Cardiac fibroblast (primary cell): Measurements from ENCODE around the gene SCNN1A.
A peak's percentile ranks its signal among the peaks of the same experiment; 100 is the strongest.

Source experiments
- DNase-seq, 2 donors: peaks; one replicate each; pipeline versions ENCODE4 v3.0.0 to v3.0.0-alpha.2; 2010; ENCODE audit warnings: low read depth in 2 of 2
- H3K4me3 ChIP-seq, 2 donors: replicated peaks in 1 of 2; 1 replicate in 1 of 2; 2 replicates in 1 of 2; pipeline ENCODE4 v1.5.1; 2011; ENCODE audit warnings: low read depth in 2 of 2, low read length in 2 of 2, mild to moderate bottlenecking in 2 of 2, moderate library complexity in 1 of 2
- TF ChIP-seq, protein P1 (sequence below): IDR thresholded peaks from one replicate; pipeline ENCODE4 v1.5.1; 2011; ENCODE audit warnings: low read depth, mild to moderate bottlenecking, low read length, inconsistent platforms

Gene SCNN1A

DNA sequence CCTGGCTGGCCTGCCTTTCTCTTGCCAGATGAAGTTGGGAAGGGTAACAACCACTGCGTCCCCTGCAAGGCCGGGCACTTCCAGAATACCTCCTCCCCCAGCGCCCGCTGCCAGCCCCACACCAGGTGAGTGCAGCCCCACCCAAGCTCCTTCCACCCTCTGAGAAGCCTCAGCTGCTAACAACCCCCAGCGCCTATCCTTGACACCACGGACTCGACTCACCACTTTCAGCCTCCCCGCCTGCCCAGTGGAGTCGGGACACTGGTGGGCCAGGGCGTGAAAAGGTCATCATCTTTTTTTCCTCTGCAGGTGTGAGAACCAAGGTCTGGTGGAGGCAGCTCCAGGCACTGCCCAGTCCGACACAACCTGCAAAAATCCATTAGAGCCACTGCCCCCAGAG lies 10.7 kb upstream of the SCNN1A start:
- H3K4me3 ChIP-seq = peak overlapping the region in 1 of 2 donors; percentile 11
- TF ChIP-seq, protein P1, sequence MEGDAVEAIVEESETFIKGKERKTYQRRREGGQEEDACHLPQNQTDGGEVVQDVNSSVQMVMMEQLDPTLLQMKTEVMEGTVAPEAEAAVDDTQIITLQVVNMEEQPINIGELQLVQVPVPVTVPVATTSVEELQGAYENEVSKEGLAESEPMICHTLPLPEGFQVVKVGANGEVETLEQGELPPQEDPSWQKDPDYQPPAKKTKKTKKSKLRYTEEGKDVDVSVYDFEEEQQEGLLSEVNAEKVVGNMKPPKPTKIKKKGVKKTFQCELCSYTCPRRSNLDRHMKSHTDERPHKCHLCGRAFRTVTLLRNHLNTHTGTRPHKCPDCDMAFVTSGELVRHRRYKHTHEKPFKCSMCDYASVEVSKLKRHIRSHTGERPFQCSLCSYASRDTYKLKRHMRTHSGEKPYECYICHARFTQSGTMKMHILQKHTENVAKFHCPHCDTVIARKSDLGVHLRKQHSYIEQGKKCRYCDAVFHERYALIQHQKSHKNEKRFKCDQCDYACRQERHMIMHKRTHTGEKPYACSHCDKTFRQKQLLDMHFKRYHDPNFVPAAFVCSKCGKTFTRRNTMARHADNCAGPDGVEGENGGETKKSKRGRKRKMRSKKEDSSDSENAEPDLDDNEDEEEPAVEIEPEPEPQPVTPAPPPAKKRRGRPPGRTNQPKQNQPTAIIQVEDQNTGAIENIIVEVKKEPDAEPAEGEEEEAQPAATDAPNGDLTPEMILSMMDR = no peak
- no peak for DNase-seq

DNA sequence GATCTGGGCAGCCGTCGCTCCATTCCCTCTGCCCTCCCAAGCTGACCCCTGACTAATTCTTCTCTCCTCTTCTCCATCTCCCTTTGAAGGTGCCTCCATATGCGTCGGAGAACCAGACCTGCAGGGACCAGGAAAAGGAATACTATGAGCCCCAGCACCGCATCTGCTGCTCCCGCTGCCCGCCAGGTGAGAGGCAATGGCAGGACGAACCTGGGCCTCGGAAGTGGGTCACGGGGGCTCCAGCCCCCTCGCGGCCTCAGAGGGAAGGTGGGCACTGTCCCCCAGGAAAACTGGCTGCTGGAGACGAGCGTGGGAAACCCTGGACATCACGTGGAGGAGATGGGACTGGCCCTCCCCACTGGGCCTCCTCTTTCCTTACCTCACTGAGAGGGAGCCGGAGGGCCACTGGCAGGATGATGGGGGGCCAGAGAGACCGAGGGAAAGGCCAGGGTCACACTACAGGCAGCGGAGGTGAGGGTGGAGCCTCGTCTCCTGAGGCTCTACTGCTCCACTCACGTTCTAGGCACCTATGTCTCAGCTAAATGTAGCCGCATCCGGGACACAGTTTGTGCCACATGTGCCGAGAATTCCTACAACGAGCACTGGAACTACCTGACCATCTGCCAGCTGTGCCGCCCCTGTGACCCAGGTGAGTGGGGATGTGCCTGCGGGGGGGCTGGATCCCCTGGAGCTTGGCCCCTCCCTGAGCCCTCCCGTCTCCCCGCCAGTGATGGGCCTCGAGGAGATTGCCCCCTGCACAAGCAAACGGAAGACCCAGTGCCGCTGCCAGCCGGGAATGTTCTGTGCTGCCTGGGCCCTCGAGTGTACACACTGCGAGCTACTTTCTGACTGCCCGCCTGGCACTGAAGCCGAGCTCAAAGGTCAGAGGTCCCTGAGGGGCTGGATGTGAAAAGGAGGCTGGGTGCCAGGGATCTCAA lies 9.4 kb upstream of the SCNN1A start:
- peak in 1 of 2 donors; percentile 32 for DNase-seq
- H3K4me3 ChIP-seq = peak overlapping the region; percentile 71 to 77
- TF ChIP-seq, protein P1 = peak; percentile 3

DNA sequence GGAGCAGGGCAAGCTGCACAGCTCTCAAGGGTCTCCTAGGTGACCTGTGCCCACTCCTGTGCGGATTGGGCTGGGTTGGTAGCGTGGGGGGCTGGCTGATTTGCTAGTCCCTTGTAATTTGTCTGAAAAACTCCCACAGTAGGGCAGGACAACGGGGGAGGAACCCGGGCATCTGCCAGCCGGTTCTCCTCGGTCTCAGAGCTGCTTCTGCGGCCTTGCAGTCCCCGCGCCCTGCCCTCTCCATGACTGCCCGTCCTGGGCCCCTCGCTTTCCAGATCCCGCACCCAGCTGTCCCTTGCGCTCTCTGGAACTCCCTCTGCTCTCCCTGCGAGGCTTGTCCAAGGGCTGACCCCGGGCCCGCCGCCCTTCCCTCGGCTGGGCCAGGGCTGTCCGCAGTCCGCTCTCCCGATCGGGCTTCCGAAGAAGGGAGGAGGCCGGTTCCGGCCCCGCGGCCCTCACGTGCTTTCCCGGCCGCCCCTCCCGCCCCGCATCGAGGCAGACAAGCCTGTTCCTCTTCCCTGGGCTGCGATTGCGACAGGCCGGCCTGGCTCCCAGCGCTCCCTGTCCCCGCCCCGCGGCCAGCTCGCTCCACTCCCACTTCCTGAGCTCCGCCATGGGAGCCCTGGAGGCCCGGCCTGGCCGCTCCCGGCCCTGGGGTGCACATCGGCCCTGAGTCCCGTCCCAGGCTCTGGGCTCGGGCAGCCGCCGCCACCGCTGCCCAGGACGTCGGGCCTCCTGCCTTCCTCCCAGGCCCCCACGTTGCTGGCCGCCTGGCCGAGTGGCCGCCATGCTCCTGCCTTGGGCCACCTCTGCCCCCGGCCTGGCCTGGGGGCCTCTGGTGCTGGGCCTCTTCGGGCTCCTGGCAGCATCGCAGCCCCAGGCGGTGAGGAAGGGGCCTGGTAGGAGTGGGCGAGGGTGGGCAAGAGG lies 8.5 kb upstream of the SCNN1A start, which contains the start of gene LTBR:
TSS of gene LTBR (plus strand) at position 591 of the 927 bp plus-strand sequence. CDS start at position 788, 197 bp downstream.
- peak; percentile 93 to 97 for DNase-seq
- TF ChIP-seq, protein P1 = no peak
- peak within 1 kb of the TSS; percentile 71 to 77 for H3K4me3 ChIP-seq

DNA sequence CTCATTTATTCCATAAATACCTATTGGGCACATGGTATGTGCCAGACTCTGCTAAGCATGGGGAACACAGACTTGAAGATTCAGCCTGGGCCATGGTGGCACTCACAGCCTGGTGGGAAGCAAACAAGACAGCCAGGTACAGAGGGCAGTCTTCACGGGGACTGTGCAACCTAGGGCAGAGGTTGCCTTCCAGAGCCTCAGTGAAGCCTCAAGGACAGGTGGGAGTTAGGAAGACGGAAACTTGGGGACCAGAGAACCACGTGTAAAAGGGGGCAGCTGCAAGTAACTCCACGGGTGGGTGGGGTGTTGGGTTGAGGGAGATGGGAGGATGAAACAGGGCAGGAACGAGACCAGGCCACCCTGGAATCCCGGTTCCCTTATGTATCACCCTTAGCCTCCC lies 7.6 kb upstream of the SCNN1A start:
- no peak overlapping the region for H3K4me3 ChIP-seq
- no peak for DNase-seq
- TF ChIP-seq, protein P1 = no peak

DNA sequence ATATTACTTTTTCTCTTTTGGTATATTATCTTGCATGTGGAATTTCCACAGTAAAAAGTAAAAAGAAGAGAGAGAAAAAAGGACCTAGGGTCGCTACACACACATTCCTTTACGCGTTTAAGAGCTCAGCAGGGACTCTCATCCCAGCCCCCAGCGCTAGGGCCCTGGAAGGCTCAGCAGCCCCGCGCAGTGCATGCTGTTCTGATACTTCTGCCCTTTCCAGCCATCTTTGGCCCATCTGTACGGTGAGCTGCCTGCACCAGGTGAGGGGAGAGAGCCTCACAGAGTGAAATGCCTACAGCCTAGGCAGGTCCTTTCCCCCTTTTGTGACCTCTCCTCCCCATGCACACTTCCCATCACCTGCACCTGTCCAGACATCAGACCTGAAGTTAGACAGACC lies 7.0 kb upstream of the SCNN1A start:
- no peak overlapping the region for H3K4me3 ChIP-seq
- TF ChIP-seq, protein P1 = no peak
- DNase-seq = no peak
